HG02852 (cell line): Measurements from ENCODE around the gene RNF157.

Experiments
- ATAC-seq: cut with Tn5 transposase; IDR thresholded peaks from one replicate; pipeline ENCODE4 v1.9.1; 2021; ENCODE audit warnings: mild to moderate bottlenecking, moderate library complexity; ENCODE audit not compliant: unreplicated experiment

RNF157 gene

DNA sequence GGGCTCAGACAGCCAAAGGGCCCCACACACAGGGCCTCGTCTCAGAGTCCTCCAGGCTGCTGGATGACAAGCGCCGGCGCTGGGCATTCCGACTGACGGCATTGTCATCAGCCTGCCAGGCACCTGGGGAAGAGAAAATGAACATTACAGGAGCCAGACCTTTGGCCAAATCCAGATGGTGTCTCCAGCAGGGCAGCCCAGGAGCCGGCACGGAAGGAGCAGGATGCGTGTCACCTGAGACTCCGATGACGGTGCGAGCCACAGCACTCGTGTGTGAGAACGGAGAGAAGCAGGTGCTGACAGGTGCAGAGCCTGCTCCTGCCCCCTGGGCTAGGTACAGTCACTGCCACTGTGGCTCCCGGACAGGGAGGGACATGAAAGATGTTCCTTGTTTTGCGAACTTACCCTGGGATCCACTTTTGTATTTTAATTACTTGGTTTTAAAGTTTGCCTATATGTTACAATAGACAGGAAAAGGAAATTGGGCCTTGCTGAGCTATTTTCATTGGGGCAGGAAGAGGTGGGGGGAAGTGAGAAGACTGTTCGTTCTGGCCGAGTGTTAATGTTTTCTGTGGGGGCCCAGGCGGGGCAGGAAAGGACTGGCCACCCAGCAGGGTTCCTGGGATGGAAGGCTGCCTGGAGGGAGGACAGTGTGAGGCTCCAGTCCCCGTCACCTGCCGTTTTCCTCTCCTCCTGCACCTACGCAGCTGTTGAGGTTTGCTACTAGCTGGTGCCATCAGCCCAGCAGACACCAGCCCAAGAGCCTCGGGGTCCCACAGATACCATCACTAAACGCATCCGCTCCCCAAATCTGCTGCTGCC lies 94.9 kb downstream of the RNF157 start:
- no peak for ATAC-seq

DNA sequence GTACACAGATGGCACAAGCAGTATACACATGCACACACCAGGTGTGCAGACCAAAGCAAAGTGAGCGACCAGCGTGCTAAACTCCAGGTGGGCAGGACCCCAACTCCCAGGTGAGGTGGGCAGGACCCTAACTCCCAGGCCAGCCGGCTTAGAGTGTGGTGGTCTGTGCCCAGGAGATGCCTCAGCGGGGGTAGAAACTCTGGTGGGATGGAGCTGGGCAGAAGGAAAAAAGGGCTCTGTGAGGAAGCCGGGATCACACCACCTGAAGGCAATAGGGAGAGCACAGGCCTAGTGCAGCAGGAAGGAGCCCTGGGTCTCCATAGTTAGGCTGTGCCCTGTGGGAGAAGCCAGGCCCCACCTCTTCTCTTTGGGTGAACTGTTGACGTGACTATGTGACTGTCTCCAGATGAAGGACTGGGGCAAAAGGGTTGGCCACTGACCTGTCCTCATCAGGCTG lies 97.7 kb downstream of the RNF157 start:
- no peak for ATAC-seq

DNA sequence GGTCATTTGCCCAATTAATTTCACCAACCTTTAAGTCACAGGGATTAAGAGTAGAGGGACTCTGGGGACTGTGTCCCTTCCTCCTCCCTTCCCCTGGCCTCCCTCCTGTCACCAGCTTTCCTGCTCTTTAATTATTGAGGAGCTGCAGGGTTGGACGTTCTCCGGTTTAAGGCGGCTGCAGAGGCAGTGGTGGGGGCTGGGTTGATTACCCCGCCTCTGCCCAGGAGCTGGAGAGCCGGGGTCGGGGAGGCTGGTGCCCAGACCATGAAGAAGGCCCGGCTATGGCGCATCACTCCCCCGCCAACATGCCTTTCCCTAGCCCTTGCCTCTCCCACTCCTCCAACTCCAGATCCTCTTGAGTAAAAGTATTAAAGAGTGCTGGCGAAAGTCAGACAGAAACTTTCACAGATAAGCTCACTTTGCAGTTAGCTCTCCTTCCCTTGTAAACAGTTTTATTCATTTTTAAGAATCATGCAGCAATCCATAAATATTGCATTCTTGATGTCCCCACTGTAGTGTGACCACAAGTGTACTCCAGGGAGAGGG lies 98.2 kb downstream of the RNF157 start:
- ATAC-seq, result no peak

DNA sequence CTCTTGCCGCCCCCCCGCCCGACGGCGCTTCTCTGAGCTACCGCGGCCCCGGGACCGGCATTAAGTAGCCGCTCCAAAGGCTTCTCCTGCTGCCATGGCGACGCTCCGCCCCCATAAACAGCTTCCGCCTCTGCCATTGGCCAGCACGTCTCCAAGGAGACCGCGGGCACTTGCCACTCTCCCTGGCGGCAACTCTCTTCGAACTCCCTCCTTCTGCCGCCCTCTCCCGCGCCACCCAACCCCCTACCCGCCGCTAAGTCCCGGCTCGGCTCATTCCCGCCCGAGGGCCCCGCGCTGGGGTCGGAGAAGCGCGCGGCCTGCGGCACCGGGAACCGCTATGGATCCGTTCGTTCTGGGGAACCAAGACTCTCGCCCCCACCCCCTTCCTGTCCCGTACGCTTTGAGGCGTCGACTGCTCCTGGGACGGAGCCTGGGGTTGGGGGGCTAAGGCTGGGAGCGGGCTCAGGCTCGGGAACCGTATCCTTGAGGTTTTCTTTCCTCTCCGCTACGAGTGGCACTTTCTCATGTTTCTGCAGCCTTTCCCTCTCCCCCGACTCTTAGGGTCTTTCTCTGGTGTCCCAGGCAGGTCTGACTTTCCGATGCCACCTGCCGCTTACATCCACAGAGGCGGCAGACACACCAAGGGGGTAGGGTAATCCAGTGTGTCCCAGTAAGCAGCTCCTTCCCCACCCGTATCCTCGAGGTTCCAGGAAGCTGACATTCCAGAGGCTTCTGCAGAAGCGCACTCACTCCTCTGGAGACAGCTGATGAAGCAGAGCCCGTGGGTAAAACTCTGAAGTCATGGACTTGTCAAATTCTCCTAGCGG lies 98.9 kb downstream of the RNF157 start, which contains the start of gene FOXJ1:
TSS of gene FOXJ1 (minus strand) at position 34 of the 827 bp plus-strand sequence. CDS start 850 bp downstream, outside the sequence.
- ATAC-seq, result peak; percentile 63

DNA sequence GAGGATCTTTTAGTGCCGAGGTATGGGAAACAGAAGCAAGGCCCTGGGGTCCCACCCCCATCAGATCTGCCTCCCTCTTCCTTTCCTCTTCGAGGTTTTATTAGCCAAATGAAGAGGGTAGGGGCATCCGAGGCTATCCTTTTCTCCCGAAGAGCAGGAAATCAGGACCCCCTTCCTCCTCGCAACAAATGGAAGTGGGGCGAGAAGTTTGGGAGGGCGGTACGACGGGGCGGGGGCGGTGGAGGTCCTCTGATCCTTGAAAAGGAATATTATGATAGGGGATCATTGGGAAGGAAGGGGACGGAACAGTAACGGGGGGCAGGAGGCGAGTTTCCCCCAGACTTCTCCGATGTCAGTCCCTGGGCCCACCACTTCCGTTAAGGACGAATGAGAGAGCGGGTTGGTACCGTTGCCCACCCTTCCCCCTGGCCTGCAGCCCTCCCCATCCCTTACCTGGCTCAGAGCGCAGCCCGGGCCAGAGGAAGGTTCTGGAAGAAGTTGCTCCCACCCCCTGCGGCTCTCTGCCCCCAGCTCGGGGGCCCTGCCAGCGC lies 99.6 kb downstream of the RNF157 start:
- no peak for ATAC-seq

DNA sequence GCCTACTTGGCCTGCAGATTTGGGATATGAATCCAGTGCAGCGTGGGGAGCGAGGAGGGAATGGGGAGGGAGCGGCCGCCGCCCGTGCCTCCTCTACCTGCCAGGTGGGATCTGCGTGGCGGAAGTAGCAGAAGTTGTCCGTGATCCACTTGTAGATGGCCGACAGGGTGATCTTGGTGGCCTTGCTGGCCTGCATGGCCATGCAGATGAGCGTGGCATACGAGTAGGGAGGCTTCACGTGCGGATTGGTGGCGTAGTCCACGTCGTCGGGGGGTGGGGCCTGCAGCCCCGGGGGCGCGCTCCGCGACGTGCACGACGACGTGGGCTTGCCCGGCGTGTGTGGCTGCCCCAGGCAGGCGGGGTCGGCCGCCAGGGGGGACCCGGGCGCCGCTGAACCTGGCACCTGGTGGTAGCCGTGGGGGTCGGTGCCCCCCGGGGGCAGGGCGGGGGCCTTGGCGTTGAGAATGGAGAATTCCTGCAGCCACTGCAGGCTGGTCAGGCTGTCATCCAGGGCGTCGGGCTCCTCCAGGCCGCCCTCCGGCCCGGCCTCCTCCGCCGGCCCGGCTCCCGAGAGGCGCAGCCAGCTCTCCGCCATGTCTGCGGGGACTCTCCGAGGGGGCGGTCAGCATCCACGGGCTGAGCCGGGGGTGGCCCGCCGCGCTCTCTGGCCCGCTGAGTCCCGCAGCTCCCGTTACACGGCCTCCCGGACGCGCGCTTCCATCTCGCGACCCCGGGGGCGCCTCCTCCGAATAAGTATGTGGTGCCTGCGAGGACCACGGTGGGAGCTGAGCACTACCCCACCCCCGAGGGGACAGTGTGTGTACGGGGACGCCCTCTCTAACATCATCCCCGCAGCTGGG lies 100.3 kb downstream of the RNF157 start:
- no peak for ATAC-seq

DNA sequence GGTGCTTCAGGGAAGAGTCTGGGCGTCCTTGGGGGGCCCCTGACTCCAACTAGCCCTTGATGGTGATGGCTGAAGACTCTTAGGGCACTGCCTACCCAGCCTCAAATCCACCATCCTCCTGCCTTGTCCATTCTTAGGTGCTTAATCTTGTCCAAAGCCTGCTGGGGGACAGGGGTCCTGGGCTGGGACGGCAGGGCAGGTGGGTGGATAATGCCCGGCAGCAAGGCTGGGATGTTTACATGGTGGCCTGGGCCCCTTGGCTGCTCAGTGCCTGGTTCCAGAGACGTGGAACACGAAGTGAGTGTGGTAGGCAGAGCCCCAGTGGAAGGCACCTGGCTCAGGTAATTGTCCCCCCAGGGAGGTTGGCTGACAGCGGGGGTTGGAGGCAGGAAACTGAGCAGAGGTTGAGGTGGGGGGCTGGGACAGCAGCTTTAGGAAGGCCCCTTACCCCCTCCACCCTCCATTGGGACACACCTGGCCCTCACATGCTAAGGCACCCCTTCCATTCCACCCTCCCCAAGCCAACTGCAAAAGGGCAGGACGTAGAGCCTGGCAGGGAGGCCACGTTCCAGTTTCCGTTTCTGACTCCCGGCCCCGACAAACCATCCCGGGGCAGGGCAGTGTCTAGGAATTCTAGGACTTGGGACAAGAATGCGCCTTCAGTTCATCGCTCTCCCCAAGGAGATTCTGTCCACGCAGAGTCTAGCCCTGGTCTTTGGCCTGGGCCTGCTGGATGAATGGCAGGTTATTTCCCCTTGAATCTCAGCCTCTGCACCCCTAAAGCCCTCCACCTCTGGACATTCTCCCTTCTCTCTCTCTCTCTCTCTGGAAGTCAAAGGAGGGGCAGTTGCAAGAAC lies 101.2 kb downstream of the RNF157 start:
- no peak for ATAC-seq

DNA sequence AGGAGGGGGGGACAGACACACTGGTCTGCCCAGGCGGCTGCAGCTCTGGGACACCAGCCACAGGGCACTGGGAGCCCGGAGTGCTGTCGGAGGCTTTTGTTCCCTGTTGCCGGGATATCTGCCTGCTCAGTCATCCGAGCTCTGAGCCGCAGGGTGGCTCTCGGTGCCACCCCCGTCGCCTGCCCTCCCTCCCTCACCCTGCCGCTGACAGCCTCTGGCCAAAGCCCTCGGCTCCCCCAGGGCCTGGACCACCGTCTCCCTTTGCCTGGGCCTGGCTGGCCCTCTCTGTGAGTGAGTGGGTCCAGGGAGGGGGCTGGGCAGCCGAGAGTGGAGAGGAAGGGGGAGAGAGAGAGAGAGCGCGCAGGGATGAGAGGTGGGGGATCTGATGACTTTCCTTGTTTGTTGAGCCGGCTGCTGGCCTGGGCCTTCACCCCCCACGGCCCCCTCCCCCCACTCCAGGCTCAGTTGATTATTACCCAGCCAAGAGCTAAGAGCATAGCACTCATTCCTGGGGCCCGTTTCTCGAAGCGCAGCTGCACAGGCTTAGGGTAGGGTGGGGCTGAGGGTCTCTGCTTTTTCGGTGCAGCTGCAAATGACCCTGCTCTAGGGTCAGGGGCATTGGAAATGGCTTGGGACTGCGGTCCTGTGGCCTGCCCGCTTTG lies 101.9 kb downstream of the RNF157 start:
- ATAC-seq, result no peak

DNA sequence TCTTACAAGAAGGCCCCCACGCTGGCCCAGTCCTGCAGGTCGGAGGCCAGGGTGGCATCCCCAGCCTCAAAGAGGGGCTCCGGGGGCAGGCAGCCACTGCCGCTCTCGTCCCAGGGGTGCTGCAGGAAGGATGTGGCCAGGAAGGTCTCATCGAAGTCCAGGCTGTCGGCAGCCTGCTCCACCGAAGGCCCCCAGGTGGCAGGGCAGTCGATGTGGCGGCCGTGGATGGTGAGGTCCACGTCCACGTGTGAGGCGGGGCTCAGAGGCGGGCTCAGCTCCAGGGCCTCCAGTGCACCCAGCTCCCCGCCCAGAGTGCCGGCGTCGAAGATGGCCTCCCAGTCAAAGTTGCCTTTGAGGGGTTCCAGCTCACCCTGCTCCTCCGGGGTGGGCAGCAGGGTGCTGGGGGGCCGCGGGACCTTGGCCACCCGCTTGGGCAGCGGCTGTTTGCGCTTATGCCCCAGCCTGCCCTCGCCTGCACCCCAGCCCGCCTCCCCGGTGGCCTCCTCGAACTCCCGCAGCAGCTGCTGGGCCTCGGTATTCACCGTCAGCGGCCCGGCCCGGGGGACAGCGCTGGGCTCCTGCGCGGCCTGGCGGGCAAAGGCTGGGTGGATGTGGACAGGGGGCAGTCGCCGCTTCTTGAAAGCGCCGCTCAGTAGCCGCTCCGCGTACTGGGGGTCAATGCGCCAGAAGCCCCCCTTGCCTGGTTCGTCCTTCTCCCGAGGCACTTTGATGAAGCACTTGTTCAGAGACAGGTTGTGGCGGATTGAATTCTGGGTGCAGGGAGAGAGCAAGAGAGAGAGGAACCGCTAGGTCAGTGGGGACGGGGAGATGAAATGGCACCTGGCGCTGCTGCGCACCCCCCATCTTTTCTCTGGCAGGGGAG lies 102.7 kb downstream of the RNF157 start:
- ATAC-seq, result no peak

DNA sequence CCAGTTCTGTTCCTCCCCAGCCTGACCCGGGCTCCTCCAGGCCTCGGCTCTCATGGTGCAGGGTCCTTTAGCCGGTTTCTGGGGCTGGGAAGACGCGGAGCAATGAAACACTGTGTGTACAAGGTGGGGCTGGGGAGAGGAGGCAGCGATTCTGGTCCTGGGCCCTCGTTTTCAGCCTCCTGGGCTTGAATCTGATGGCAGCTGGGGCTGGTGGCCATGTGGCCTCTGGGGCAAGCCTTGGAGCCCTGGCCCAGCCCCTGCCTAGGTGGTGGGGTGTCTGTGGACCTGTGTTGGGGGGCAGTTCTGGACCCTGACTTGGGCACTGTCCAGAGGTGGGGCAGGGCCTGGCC lies 103.3 kb downstream of the RNF157 start:
- no peak for ATAC-seq

DNA sequence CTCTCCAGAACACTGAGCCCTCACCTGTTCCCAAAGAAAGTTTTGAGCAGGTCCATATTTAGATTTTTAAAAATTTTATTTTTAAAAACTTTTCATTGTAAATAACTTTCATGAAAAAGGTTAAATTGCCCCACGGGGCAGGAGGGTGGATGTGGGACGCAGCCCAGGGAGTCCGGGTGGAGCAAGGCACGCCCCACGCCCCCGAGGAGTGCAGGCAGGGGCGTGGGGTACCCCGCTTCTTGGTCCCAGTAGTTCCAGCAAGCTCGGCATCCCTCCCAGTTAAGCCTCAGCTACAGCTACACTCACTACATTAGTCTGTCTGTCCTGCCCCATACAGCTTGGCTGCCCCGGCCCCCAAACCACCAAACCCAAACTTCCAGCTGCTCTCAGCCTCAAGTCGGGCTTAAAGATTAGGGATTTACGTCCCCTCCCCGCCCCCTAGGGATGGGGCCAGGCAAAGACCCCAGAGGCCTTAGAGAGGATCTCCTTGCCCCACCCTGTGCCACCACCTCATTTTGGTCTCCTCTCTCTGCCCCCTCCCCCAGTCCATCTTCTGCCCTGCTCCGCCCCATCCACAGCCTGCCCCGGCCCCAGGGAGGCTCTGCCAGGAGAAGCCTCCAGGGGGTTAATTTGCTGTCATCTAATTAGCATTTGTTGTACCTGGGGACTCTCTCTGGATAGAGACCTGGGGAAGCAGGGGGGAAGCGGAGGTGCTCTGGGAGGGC lies 103.9 kb downstream of the RNF157 start:
- ATAC-seq, result no peak

DNA sequence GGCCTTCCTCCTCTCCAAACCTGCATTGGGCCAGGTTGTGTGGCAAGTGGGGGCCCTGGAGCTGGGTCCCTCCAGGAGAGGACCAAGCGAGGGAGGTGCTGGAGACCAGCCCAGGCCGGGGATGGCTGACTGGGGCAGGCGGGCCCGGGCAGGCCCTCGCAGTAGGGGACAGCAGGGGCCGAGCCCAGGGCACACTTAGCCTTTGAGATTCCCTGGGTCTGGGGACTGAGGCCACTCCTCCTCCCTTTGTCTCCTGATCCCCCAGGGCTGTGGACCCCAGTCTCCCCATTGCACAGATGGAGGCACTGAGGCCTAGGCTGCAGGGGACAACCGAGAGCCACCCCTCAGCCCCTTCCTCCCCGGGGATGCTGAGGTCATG lies 104.5 kb downstream of the RNF157 start:
- no peak for ATAC-seq

DNA sequence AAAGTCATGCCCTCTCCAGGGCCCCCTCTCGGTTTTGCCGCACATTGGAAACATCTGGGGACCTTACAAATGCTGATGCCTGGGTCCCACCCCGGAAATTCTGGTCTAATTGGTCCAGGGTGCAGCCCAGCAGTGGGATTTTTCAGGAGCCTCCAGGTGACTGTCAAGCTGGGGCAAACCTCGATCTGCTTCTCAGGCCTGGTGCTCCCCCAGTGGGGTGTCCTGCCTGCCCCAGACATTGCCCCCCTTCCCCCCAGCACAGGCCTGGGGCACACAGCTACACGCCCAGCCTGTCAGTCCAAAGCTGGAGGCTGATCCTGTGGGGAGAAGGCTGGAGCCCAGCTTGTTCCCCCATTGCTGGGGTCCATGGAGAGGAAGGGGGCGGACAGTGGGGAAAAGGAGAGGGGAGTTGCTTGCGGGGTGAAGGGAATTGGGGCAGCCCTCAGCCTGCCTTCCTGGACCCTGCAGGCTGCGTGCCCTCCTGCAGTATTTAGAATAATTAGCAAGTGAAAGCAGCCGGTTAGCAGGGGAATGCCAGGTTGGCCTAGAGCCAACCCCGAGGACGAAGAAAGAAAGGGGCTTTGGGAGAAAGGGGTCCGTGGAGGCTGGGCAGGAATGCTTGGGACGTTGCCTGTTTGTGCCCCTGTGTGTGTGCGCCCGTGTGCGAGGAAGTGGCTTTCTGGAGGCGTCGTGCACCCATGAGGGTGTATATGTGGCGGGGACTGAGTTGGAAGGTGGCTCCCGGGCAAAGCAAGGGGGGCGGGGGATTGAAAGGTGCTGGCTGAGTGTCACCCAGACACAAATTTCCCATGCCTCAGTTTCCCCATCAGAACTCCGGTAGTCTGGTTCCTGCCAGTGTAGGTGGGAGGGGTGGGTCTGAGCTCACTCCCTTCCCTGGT lies 105.1 kb downstream of the RNF157 start:
- no peak for ATAC-seq

DNA sequence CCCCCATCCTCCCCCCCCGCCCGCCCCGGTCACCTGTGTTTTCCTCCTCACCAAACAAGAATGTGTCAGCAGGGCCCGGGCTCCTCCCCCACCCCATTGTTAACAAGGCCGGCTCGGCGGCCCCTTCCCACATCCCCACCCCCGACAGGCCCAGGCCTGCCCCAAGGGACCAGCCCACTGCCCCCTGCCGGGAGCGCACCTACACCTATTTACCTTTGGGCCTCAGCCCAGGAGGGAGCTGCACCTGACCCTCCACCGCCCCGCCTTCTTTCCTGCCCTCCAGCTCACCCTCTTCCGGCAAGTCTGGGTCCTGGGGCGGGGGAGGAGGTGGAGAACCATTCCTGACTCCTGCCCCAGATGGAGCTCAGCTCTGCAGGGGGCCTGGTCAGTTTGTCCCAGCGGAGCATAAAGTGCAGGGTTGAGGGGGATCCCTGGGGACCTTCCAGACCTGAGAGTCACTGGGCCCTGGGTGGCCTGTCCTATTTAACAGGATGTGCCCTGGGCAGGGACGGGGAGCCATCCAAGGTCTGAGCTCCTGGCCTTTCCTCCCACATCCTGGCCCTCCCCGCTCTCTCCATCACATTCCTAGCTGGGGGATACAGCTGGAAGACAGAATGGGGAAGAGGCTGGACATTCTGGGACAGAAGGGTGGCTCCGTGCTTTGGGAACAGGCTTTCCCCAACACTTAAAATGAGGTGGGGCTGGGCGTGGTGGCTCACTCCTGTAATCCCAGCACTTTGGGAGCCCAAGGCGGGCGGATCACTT lies 107.5 kb downstream of the RNF157 start:
- no peak for ATAC-seq

DNA sequence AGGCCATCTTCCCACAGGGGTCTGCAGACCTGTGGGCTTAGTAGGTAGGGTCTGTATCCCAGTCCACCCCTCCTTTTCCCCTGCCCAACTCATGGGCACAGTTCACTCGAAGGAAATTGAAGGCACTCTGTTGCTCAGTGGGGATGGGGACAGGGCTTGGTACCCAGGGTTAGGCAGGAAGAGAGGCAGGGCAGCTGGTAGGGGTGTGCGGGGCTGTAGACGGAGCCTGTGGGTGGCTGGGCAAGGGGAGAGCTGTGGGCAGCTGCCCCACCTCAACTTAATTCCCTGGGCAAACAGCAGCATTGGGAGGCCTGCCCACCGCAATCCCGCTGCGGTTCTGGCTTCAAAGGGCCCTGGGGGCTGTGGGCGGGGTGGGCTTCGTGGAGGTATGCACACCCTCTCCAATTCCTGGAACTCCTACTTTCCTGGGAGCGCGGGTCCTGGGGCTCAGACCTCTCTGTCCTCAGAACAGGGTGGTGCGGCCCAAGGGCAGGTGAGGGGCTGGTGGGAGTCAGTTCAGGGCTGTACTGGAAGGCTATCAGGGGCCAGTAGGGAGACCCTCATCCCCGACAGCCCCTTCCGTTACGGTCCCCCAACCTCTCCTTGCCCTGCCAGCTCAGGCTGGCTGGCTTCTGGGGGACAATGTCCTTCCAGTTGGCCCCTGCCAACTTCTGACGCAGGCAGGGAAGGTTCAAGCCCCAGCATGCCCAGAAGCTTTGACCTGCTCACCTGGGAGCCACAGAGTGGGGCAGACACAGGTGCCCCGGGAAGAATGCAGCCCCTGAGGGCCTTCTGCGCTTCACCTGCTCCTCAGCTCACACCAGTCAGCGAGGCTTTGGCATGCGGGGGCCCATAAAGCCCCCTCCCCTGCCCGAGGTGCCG lies 108.4 kb downstream of the RNF157 start:
- ATAC-seq, result no peak
